ENCODE data around the gene VPS26A.

The VPS26A gene

GRCh38 chr10:69123747-69124562 is at the start of gene VPS26A:
Gene VPS26A (plus strand): TSS chr10:69124178. CDS start chr10:69124278, 100 bp downstream.
- H3K4me3 ChIP-seq (ENCODE audit: control insufficient read depth, low read depth, low read length), result peak within 1 kb of the TSS; percentile 68
- peak; percentile 90 for DNase-seq (ENCODE audit: low read depth)
- TF ChIP-seq, protein P1, sequence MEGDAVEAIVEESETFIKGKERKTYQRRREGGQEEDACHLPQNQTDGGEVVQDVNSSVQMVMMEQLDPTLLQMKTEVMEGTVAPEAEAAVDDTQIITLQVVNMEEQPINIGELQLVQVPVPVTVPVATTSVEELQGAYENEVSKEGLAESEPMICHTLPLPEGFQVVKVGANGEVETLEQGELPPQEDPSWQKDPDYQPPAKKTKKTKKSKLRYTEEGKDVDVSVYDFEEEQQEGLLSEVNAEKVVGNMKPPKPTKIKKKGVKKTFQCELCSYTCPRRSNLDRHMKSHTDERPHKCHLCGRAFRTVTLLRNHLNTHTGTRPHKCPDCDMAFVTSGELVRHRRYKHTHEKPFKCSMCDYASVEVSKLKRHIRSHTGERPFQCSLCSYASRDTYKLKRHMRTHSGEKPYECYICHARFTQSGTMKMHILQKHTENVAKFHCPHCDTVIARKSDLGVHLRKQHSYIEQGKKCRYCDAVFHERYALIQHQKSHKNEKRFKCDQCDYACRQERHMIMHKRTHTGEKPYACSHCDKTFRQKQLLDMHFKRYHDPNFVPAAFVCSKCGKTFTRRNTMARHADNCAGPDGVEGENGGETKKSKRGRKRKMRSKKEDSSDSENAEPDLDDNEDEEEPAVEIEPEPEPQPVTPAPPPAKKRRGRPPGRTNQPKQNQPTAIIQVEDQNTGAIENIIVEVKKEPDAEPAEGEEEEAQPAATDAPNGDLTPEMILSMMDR (IDR thresholded peaks at IDR 0.05; ENCODE audit: control insufficient read depth, insufficient read depth, low read depth, low read length, missing control alignments), result no peak

- no peak for DNase-seq (ENCODE audit: low read depth)
- H3K4me3 ChIP-seq (ENCODE audit: control insufficient read depth, low read depth, low read length), result no peak overlapping the region
- TF ChIP-seq, protein P1 (IDR thresholded peaks at IDR 0.05; ENCODE audit: control insufficient read depth, insufficient read depth, low read depth, low read length, missing control alignments), result no peak
Observed at GRCh38 chr10:69074532-69074931, 49.4 kb upstream of the VPS26A start.

DNA sequence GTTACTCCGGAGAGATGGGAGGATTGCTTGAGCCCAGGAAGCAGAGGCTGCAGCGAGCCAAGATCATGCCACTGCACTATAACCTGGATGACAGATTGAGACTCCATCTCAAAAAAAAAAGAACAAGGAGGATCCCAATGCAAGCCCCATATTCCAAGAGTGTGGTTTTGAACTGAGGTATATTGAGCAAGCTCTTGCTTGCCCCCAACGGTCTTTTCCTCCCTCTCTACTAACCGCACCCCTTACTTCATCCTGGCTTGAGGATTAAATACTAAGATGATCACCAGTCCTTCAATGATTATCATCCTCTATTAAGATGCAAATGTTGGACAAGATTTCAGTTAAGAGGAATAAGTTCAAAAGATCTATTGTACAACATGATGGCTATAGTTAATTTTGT is 48.5 kb upstream of the VPS26A start:
- H3K4me3 ChIP-seq (ENCODE audit: control insufficient read depth, low read depth, low read length), result no peak overlapping the region
- TF ChIP-seq, protein P1 (IDR thresholded peaks at IDR 0.05; ENCODE audit: control insufficient read depth, insufficient read depth, low read depth, low read length, missing control alignments), result no peak
- DNase-seq (ENCODE audit: low read depth), result no peak

GRCh38 chr10:69078311-69078710 is 45.7 kb upstream of the VPS26A start:
- H3K4me3 ChIP-seq (ENCODE audit: control insufficient read depth, low read depth, low read length), result no peak overlapping the region
- DNase-seq (ENCODE audit: low read depth), result no peak
- TF ChIP-seq, protein P1 (IDR thresholded peaks at IDR 0.05; ENCODE audit: control insufficient read depth, insufficient read depth, low read depth, low read length, missing control alignments), result no peak

GRCh38 chr10:69080226-69080625 is 43.8 kb upstream of the VPS26A start:
- TF ChIP-seq, protein P1 (IDR thresholded peaks at IDR 0.05; ENCODE audit: control insufficient read depth, insufficient read depth, low read depth, low read length, missing control alignments), result no peak
- no peak for DNase-seq (ENCODE audit: low read depth)

GRCh38 chr10:69086001-69086509 is 37.9 kb upstream of the VPS26A start:
- TF ChIP-seq, protein P1 (IDR thresholded peaks at IDR 0.05; ENCODE audit: control insufficient read depth, insufficient read depth, low read depth, low read length, missing control alignments), result no peak
- no peak for DNase-seq (ENCODE audit: low read depth)
- H3K4me3 ChIP-seq (ENCODE audit: control insufficient read depth, low read depth, low read length), result no peak overlapping the region

More at GRCh38 chr10:69080226-69080625, 43.8 kb upstream of the VPS26A start:
- no peak overlapping the region for H3K4me3 ChIP-seq (ENCODE audit: control insufficient read depth, low read depth, low read length)
